Measurements from ENCODE around the gene HM13. TPM values are rescaled to one million over a fixed set of nuclear protein-coding genes. Genes with fewer than 3 reads are reported as not detected.

The HM13 gene
- total and polyA plus RNA-seq, 2 of the 13 experiments (the other 11 are each of a cell fraction or from before 2014, with no cell fraction given), result 118 to 243 TPM

- ChIA-PET POLR2A (interaction anchor here (0.6 to 16.4 kb wide), 8 partner anchors 9 to 128 kb away, joined by 3 to 1427 read pairs (median 14); partner anchors contain the start of gene ID1), CTCF (ENCODE audit: low intra/inter-chr PET ratio, low total read pairs) (interaction anchor here (2.1 to 7.7 kb wide), 3 partner anchors 11 to 41 kb away, joined by 7 to 335 read pairs (median 18); no protein-coding TSS in a partner anchor)
- intact Hi-C loops (cut with micrococcal nuclease; ENCODE audit: unreplicated experiment) (no loop called here), in situ Hi-C loops (cut with HindIII; ENCODE audit: extremely low pct_ligation_motif_present, low pct_unique_long_range_greater_than_20kb) (no loop called here)
- ATAC-seq (no peak), FAIRE-seq (no peak), DNase-seq (ENCODE audit: low spot score) (peak; percentile 33)
- Histone ChIP-seq H4K20me1 (ENCODE audit: insufficient read depth, low read length) (no peaks in the 10 kb centered on the region), H3K27me3 (ENCODE audit: control insufficient read depth in 1 of 2, insufficient read depth in 2 of 2, low read length in 2 of 2) (no peaks in the 10 kb centered on the region; a peak in 1 of 5 replicates), H3K9me3 (ENCODE audit: low read length) (no peaks in the 10 kb centered on the region), H3K27ac (ENCODE audit: extremely low read length, insufficient read depth, low read length) (peak overlapping the region; percentile 57), H3K9ac (ENCODE audit: insufficient read depth, low read depth, low read length) (no peak overlapping the region), H3K4me3 (replicated peaks in 1 of 3; ENCODE audit: insufficient read depth in 1 of 3, low read depth in 2 of 3, low read length in 3 of 3) (no peak overlapping the region), H2AFZ (ENCODE audit: low read length) (no peak overlapping the region), H3K79me2 (ENCODE audit: insufficient read depth, low read length) (peaks cover 11% of the 10 kb centered on the region), H3K4me2 (ENCODE audit: low read depth, low read length) (no peak overlapping the region), H3K4me1 (ENCODE audit: insufficient read depth, low read length) (peaks cover 62% of the 10 kb centered on the region), H3K36me3 (replicated peaks in 1 of 2; ENCODE audit: control insufficient read depth in 1 of 2, insufficient read depth in 2 of 2, low read length in 2 of 2) (peaks cover 22 to 25% of the 10 kb centered on the region in 2 experiments)
- BruUV-seq (replicated peaks), result no TSS peak
- 90% methylated on average over 22 of the region's 25 CpGs for WGBS (ENCODE audit: low lambda C conversion rate)
- TF ChIP-seq ZNF7 (CRISPR knock-in tag; IDR thresholded peaks at IDR 0.05) (no peak), STAG1 (CRISPR knock-in tag; IDR thresholded peaks at IDR 0.05) (no peak), ZNF850 (CRISPR knock-in tag; conservative IDR thresholded peaks at IDR 0.05) (no peak), IRF2 (CRISPR knock-in tag; IDR thresholded peaks at IDR 0.05) (no peak), SKI (IDR thresholded peaks at IDR 0.05; ENCODE audit: partially characterized antibody) (peak; percentile 68), SRSF4 (IDR thresholded peaks at IDR 0.05; ENCODE audit: low read depth, low read length, poor library complexity, severe bottlenecking) (no peak), ZNF503 (CRISPR knock-in tag; IDR thresholded peaks at IDR 0.05) (no peak), ZSCAN5A (CRISPR knock-in tag; IDR thresholded peaks at IDR 0.05; ENCODE audit: borderline replicate concordance) (no peak), ZFP91 (CRISPR knock-in tag; IDR thresholded peaks at IDR 0.05; ENCODE audit: borderline replicate concordance) (0 out of 2 replicates have a peak, but pooled peaks have one; percentile 14), SNAPC4 (CRISPR knock-in tag; IDR thresholded peaks at IDR 0.05) (no peak)
Observed at GRCh38 chr20:31570735-31571617, 56.7 kb downstream of the HM13 start.

Data from HepG2 (cell line).